A549 (cell line): ENCODE results near the gene SECISBP2L.

ENCODE experiments used
- EP300 ChIP-seq, 2 experiments: fragments of >200 bp; sonication (Bioruptor Twin); formaldehyde crosslinking; IDR thresholded peaks; 2 replicates in 1 of 2; 3 replicates in 1 of 2; pipeline ENCODE4 v1.6.1; 2016 to 2017
- JUN ChIP-seq, 2 experiments: fragments of >200 bp; sonication (Bioruptor Twin); formaldehyde crosslinking; IDR thresholded peaks; 2 replicates in 1 of 2; 3 replicates in 1 of 2; pipeline ENCODE4 v1.6.1; 2016 to 2017
- TF ChIP-seq, protein P1 (sequence below): fragments of >200 bp; sonication (Bioruptor Twin); formaldehyde crosslinking; IDR thresholded peaks from 3 replicates; pipeline ENCODE4 v1.5.1; 2016
- TF ChIP-seq, protein P2 (sequence below): IDR thresholded peaks from 2 replicates; pipeline ENCODE4 v1.6.1; 2012

DNA sequence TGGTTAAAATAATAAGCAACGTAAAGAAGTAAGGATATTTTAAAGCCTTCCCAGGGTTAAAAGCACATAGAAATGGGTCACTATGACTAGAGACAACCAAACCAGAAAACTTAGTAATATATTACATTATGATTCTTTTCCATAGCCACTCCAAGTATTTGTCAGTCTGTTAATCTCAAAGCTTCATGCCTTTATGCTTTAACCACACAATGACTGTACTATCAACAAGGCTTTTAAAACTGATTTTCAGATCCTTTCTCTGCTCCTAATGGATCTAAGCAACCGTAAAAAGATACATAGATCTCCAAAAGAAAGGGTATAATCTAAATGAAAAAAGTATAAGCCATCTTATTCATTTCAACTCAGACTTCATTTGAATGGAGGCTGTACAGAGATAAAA lies 14.4 kb downstream of the SECISBP2L start:
- TF ChIP-seq, protein P1, sequence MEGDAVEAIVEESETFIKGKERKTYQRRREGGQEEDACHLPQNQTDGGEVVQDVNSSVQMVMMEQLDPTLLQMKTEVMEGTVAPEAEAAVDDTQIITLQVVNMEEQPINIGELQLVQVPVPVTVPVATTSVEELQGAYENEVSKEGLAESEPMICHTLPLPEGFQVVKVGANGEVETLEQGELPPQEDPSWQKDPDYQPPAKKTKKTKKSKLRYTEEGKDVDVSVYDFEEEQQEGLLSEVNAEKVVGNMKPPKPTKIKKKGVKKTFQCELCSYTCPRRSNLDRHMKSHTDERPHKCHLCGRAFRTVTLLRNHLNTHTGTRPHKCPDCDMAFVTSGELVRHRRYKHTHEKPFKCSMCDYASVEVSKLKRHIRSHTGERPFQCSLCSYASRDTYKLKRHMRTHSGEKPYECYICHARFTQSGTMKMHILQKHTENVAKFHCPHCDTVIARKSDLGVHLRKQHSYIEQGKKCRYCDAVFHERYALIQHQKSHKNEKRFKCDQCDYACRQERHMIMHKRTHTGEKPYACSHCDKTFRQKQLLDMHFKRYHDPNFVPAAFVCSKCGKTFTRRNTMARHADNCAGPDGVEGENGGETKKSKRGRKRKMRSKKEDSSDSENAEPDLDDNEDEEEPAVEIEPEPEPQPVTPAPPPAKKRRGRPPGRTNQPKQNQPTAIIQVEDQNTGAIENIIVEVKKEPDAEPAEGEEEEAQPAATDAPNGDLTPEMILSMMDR, result no peak
- no peak for TF ChIP-seq JUN (IDR thresholded peaks at IDR 0.05)
- TF ChIP-seq EP300 (IDR thresholded peaks at IDR 0.05), result no peak
- TF ChIP-seq, protein P2, sequence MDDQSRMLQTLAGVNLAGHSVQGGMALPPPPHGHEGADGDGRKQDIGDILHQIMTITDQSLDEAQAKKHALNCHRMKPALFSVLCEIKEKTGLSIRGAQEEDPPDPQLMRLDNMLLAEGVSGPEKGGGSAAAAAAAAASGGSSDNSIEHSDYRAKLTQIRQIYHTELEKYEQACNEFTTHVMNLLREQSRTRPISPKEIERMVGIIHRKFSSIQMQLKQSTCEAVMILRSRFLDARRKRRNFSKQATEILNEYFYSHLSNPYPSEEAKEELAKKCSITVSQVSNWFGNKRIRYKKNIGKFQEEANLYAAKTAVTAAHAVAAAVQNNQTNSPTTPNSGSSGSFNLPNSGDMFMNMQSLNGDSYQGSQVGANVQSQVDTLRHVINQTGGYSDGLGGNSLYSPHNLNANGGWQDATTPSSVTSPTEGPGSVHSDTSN, result no peak
